ENCODE results near the gene FNIP1.
A peak's percentile ranks its signal among the peaks of the same experiment; 100 is the strongest.
"Not testable (repeated sequence)": the region's sequence is repeated elsewhere in the genome, so short reads cannot be mapped to it uniquely, and the experiment has no call there.

FNIP1 gene

GRCh38 chr5:131786900-131787692 lies 9.7 kb downstream of the FNIP1 start:
- DNase-seq, result no peak

DNA sequence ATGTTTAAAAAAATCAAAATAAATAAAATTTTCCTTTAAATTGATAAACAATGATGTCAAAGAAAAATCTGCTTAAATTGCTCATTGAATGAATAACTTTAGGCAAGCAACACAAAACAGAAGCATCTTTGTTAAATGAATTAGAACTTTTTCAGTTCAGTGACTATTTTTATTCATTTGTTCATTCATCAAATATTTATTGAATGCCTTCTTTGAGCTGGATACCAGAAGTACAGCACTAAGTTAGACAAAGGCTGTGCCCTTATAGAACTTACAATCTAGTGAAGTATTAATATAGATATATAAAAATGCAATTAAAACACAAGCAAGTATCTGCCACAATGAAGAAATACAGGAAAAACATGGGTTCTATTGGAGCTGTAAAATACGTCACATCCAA lies 10.8 kb downstream of the FNIP1 start:
- DNase-seq, result no peak

GRCh38 chr5:131783874-131784273 lies 12.9 kb downstream of the FNIP1 start:
- no peak for DNase-seq

GRCh38 chr5:131783357-131783756 lies 13.5 kb downstream of the FNIP1 start:
- no peak for DNase-seq

DNA sequence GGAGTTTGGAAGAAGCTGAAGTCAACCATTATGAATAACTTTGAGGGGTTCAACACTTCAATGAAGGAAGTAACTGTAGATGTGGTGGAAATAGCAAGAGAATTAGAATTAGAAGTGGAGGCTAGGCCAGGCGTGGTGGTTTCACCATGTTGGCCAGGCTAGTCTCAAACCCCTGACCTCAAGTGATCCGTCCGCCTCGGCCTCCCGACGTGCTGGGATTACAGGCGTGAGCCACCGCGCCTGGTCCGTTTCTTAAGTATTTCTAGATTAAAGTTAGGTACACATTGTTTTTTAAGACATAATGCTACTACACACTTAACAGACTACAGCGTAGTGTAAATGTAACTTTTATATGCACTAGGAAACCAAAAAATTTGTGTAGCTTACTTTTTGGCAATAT lies 14.1 kb downstream of the FNIP1 start:
- DNase-seq, result no peak

GRCh38 chr5:131778141-131778540 lies 18.7 kb downstream of the FNIP1 start:
- not testable (repeated sequence) for DNase-seq

DNA sequence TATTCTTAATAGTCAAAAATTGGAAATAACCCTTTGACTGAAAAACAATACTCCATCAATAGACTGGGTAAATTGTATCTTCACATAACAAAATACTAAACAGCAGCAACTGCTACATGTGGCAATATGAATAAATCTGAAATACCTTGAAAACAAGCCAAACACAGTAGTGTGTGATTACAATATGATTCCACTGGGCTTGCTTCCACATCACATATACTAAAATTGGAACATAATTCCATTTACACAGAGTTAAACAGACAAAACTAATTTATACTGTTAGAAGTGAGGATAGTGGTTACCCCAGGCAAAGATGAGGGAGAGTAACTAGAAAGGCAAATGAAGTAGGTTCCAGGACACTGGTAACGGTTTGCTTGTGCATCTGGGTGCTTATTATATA lies 20.4 kb downstream of the FNIP1 start:
- DNase-seq, result no peak

DNA sequence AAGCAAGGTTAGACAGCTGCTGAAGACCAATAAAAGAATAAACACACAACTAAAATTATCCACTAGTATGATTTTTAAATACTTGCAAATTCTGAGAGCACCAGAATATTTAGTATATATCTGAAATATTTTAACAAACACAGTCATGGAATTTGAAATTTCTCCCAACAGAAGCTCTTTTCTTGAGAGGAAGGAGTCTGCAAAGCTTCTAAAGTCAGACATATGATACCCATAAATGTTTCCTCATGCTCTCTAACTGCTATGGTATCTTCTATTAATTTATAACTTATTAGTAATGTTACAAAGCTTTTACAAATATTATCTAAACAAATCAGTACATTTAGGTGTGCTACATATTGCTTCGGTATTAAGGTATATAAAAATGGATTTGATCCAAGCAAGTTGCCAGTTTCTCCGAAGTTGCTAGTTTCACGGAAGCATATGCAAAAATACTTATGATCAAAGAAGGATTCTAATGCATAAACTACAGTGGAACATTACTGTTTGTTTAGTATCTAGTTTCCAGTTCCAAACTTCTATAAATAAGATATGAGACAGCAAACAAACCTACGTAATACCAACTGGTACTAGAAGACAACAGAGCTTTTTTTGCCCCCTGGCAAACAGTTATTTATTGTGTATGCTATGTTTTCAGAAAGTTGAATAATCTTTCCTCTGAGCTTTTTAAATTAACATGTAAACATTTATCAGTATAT lies 22.0 kb downstream of the FNIP1 start:
- DNase-seq, result no peak

DNA sequence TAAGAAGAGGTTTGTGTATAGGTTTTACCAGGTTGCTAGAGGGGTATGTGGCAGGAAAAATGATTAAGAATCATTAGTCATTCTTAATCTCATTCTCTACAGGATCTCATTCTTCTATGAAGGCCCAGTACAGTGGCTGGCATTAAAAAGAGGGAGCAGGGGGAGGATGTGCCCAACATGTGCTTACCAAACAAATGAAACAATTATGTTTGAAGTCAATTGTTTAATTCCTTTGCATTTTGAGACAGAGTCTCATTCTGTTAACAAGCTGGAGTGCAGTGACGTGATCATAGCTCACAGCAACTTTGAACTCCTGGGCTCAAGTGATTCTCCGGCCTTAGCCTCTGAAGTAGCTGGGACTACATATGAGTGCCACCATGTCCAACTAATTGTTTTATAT lies 23.0 kb downstream of the FNIP1 start:
- no peak for DNase-seq

DNA sequence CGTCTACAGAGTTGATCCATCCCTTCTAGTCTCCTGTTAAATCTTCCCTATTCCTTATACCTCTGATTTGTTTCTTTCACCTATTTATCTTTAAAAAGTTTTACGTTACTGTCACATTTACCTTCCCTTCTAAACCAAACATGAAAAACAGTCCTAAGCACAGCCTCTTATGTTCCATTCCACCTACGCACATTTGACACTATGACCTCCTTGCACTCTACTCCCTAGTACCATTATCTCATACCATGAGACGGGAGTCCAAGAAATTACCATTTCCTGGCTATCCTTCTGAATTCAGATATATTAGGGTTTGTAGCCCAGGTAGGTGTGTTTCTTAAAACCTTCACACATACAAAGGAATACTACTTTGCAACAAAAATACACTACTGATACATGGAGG lies 25.1 kb downstream of the FNIP1 start:
- DNase-seq, result no peak

DNA sequence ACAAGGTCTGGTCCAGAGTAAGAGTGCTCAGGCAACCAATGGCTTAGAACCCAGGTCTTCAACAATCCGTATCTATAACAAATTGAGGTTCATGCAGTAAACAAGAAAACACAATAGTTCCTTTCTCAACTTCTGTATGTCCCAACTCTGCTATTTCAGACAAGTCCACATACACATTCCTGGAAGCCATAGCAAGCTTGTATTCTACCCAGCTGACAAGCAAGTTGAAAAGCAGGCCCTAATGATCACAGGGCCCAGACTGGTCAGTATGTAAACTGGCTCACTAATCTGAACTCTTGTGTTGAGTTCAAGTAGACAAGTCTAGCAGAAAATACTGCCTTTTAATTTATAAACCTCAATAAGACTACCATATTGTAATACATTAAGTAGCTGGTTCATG lies 26.9 kb downstream of the FNIP1 start:
- DNase-seq, result no peak

GRCh38 chr5:131769336-131769735 lies 27.5 kb downstream of the FNIP1 start:
- no peak for DNase-seq

GRCh38 chr5:131767891-131768290 lies 28.9 kb downstream of the FNIP1 start:
- no peak for DNase-seq

GRCh38 chr5:131766689-131767088 lies 30.1 kb downstream of the FNIP1 start:
- DNase-seq, result no peak

GRCh38 chr5:131765261-131765660 lies 31.6 kb downstream of the FNIP1 start:
- no peak for DNase-seq

DNA sequence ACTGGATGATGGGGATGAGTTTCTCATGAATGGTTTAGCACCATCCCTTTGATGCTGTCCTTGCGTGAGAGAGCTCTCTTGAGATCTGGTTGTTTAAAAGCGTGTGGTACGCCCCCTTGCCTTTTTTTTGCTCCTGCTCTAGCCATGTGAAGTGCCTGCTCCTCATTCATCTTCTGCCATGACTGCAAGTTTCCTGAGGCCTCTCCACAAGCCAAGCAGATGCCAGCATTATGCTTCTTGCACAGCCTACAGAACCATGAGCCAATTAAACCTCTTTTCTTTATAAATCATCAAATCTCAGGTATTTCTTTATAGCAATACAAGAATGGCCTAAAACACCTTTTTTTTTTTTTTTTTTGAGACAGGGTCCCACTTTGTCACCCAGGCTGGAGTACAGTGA lies 32.8 kb downstream of the FNIP1 start:
- no peak for DNase-seq

DNA sequence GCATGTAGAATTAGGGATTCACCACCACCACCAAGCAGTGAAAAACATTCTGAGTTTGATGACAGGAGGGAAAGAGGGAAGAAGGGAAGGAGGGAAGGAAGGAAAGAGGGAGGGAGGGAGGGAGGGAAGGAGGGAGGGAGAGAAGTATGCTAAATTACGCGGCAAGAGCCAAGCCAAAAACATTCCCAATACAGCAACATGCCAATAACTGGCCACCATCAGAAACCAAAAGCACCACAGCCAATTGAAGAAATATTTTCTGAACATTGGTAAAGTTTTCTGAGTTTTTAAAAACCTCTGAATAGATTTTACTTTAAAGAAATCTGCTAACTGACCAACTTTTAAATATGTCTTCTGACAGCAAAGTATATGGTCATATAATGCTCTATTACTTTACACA lies 36.0 kb downstream of the FNIP1 start:
- no peak for DNase-seq

DNA sequence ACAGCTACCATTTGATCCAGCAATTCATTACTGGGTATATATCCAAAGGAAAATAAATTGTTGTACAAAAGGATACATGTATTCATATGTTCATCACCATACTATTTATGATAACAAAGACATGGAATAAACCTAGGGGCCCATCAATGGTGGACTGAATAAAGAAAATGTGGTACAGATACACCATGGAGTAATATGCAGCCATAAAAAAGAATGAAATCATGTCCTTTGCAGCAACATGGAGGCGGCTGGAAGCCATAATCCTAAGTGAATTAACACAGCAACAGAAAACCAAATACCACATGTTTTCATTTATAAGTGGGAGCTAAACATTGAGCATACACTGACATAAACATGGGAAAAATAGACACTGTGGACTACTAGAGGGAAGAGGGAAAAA lies 37.1 kb downstream of the FNIP1 start:
- no peak for DNase-seq

DNA sequence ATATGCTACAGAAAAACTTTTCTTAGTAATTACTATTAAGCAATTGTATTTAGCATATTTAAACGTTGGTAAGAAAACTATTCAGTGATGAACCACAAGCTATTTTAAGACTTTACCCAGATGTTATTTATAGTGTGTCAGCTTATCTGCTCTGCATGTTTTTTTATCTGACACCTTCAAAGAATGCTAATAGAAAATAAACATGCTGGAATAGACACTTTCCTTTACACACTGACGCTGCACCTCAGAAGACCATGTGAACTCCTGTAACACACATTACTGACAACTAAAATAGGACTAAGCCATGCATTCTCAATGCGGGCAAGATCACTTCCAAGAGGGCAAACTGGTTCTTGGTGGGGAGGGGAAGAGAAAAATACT lies 38.3 kb downstream of the FNIP1 start:
- no peak for DNase-seq

DNA sequence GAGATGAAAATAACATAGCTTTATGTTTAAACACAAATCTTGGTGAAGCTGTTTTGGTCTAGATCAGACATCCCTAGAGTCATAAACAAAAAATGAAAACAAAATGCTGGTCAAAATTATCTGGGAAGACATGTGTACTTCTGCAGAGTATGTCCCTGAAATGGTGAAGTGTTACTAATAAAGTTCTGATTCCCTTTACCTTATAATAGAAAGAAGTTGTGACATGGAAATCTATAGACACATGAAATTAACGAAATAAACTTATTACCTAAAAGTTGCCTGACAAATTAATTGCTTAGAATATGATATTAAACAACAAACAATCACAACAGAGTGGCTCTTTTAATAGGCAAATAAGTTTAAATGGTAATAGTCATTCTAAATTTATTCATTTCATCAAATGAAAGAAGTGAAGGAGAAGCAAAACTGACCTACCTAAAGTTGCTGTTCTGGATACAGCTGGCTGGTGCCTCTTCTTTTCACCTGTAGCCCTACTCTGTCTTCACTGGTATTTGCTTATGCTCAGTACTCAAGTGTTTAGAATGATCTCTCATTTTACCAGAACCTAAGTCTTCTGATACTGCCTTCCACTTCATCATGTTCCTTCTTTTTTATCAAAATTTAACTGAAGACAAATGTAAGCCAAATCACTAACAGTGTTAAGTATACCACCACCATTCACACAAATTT lies 38.8 kb downstream of the FNIP1 start:
- no peak for DNase-seq

- peak; percentile 11 for DNase-seq
Measured at GRCh38 chr5:131756942-131757341, 39.9 kb downstream of the FNIP1 start.

GRCh38 chr5:131754363-131754762 lies 42.5 kb downstream of the FNIP1 start:
- no peak for DNase-seq

DNA sequence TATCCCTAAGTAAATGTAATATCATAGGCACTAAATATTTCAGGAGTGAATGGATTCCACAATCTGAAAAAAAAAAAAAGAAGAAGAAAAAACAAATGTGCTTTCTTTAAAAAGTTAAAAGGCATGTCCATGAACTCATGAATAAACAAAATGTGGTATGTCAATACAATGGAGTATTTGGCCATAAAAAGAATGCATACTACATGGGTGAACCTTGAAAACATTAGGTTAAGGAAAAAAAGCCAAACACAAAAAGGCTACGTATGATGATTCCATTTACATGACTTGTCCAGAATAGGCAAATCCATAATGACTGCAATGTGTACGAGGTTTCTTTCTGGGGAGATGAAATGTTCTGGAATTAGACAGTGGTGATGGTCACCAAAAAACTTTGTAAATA lies 45.3 kb downstream of the FNIP1 start:
- DNase-seq, result no peak
